HEK293 (cell line): ENCODE results near the gene CDYL2.
A peak's percentile ranks its signal among the peaks of the same experiment; 100 is the strongest.

Experiments
- GLI2 ChIP-seq: fragments of 450-650 bp; formaldehyde crosslinking; IDR thresholded peaks from 2 replicates; pipeline ENCODE4; 2017; ENCODE audit warnings: missing biosample characterization, missing genetic modification characterization, low read depth, borderline replicate concordance
- KLF10 ChIP-seq: fragments of 450-650 bp; IDR thresholded peaks from 2 replicates; pipeline ENCODE4 v1.5.1; 2018; ENCODE audit warnings: missing biosample characterization, mild to moderate bottlenecking, missing genetic modification characterization
- OVOL3 ChIP-seq: fragments of 450-650 bp; formaldehyde crosslinking; IDR thresholded peaks from 2 replicates; pipeline ENCODE4 v1.5.1; 2016; ENCODE audit warnings: missing biosample characterization, missing genetic modification characterization
- RBAK ChIP-seq: fragments of 450-650 bp; formaldehyde crosslinking; IDR thresholded peaks from 2 replicates; pipeline ENCODE4 v1.5.1; 2016; ENCODE audit warnings: missing biosample characterization, missing genetic modification characterization
- SCRT2 ChIP-seq: fragments of 450-650 bp; formaldehyde crosslinking; IDR thresholded peaks from 2 replicates; pipeline ENCODE4 v1.5.1; 2016; ENCODE audit warnings: missing biosample characterization, missing genetic modification characterization
- SP2 ChIP-seq: fragments of 450-650 bp; formaldehyde crosslinking; IDR thresholded peaks from 2 replicates; pipeline ENCODE4 v1.5.1; 2016; ENCODE audit warnings: missing biosample characterization, missing genetic modification characterization
- YY2 ChIP-seq: fragments of 450-650 bp; formaldehyde crosslinking; IDR thresholded peaks from 2 replicates; pipeline ENCODE4 v1.5.1; 2016; ENCODE audit warnings: missing biosample characterization, missing genetic modification characterization
- ZEB2 ChIP-seq: fragments of 450-650 bp; formaldehyde crosslinking; IDR thresholded peaks from 2 replicates; pipeline ENCODE4 v1.5.1; 2016; ENCODE audit warnings: missing biosample characterization, missing genetic modification characterization
- ZIC2 ChIP-seq: fragments of 450-650 bp; formaldehyde crosslinking; IDR thresholded peaks from 2 replicates; pipeline ENCODE4 v1.5.1; 2016; ENCODE audit warnings: missing biosample characterization, missing genetic modification characterization
- ZNF138 ChIP-seq: fragments of 450-650 bp; formaldehyde crosslinking; IDR thresholded peaks from 2 replicates; pipeline ENCODE4 v1.5.1; 2016; ENCODE audit warnings: missing biosample characterization, missing genetic modification characterization, borderline replicate concordance
- ZNF155 ChIP-seq: fragments of 450-650 bp; formaldehyde crosslinking; IDR thresholded peaks from 2 replicates; pipeline ENCODE4 v1.5.1; 2016; ENCODE audit warnings: missing biosample characterization, missing genetic modification characterization
- ZNF16 ChIP-seq: fragments of 450-650 bp; formaldehyde crosslinking; IDR thresholded peaks from 2 replicates; pipeline ENCODE4 v1.5.1; 2016; ENCODE audit warnings: low read depth, missing biosample characterization, missing genetic modification characterization
- ZNF214 ChIP-seq: fragments of 450-650 bp; formaldehyde crosslinking; IDR thresholded peaks from 2 replicates; pipeline ENCODE4 v1.5.1; 2017; ENCODE audit warnings: missing biosample characterization, mild to moderate bottlenecking, missing genetic modification characterization, borderline replicate concordance
- ZNF24 ChIP-seq: fragments of 450-650 bp; formaldehyde crosslinking; IDR thresholded peaks from 2 replicates; pipeline ENCODE4 v1.5.1; 2016; ENCODE audit warnings: missing biosample characterization, missing genetic modification characterization
- ZNF292 ChIP-seq: fragments of 450-650 bp; formaldehyde crosslinking; IDR thresholded peaks from 2 replicates; pipeline ENCODE4 v1.5.1; 2016; ENCODE audit warnings: low read depth, missing biosample characterization, missing genetic modification characterization, borderline replicate concordance
- ZNF311 ChIP-seq: fragments of 450-650 bp; formaldehyde crosslinking; IDR thresholded peaks from 2 replicates; pipeline ENCODE4 v1.5.1; 2017; ENCODE audit warnings: missing biosample characterization, missing genetic modification characterization, borderline replicate concordance
- ZNF324 ChIP-seq: fragments of 450-650 bp; formaldehyde crosslinking; IDR thresholded peaks from 2 replicates; pipeline ENCODE4 v1.5.1; 2016; ENCODE audit warnings: missing biosample characterization, missing genetic modification characterization
- ZNF341 ChIP-seq: fragments of 450-650 bp; formaldehyde crosslinking; IDR thresholded peaks from 2 replicates; pipeline ENCODE4; 2016; ENCODE audit warnings: low read depth, missing biosample characterization, missing genetic modification characterization
- ZNF37A ChIP-seq: fragments of 450-650 bp; IDR thresholded peaks from 2 replicates; pipeline ENCODE4 v1.5.1; 2018; ENCODE audit warnings: missing biosample characterization, missing genetic modification characterization
- ZNF404 ChIP-seq: fragments of 450-650 bp; formaldehyde crosslinking; IDR thresholded peaks from 2 replicates; pipeline ENCODE4 v1.5.1; 2017; ENCODE audit warnings: missing biosample characterization, missing genetic modification characterization
- ZNF529 ChIP-seq: fragments of 450-650 bp; formaldehyde crosslinking; IDR thresholded peaks from 2 replicates; pipeline ENCODE4 v1.5.1; 2017; ENCODE audit warnings: missing genetic modification characterization, missing biosample characterization; ENCODE audit not compliant: insufficient replicate concordance
- ZNF544 ChIP-seq: fragments of 450-650 bp; formaldehyde crosslinking; IDR thresholded peaks from 2 replicates; pipeline ENCODE4 v1.5.0; 2017; ENCODE audit warnings: missing biosample characterization, missing genetic modification characterization
- ZNF585B ChIP-seq: fragments of 450-650 bp; formaldehyde crosslinking; IDR thresholded peaks from 2 replicates; pipeline ENCODE4 v1.5.1; 2016; ENCODE audit warnings: missing biosample characterization, missing genetic modification characterization
- ZNF621 ChIP-seq: fragments of 450-650 bp; formaldehyde crosslinking; IDR thresholded peaks from 2 replicates; pipeline ENCODE4 v1.5.1; 2017; ENCODE audit warnings: missing biosample characterization, missing genetic modification characterization
- ZNF660 ChIP-seq: fragments of 450-650 bp; IDR thresholded peaks from 2 replicates; pipeline ENCODE4 v1.5.1; 2018; ENCODE audit warnings: missing biosample characterization, mild to moderate bottlenecking, missing genetic modification characterization
- ZNF747 ChIP-seq: fragments of 450-650 bp; formaldehyde crosslinking; IDR thresholded peaks from 2 replicates; pipeline ENCODE4 v1.5.1; 2016; ENCODE audit warnings: missing biosample characterization, missing genetic modification characterization
- ZNF792 ChIP-seq: fragments of 450-650 bp; formaldehyde crosslinking; IDR thresholded peaks from 2 replicates; pipeline ENCODE4 v1.5.1; 2016; ENCODE audit warnings: missing biosample characterization, missing genetic modification characterization
- ZNF843 ChIP-seq: fragments of 450-650 bp; formaldehyde crosslinking; IDR thresholded peaks from 2 replicates; pipeline ENCODE4 v1.5.1; 2016; ENCODE audit warnings: missing biosample characterization, missing genetic modification characterization
- TF ChIP-seq, protein P1 (sequence below): fragments of 450-650 bp; formaldehyde crosslinking; IDR thresholded peaks from 2 replicates; pipeline ENCODE4 v1.5.1; 2016; ENCODE audit warnings: missing biosample characterization, missing genetic modification characterization
- TF ChIP-seq, protein P2 (sequence below): fragments of 450-650 bp; formaldehyde crosslinking; conservative IDR thresholded peaks from 2 replicates; pipeline ENCODE4 v1.5.1; 2016; ENCODE audit warnings: low read depth, missing biosample characterization, missing genetic modification characterization
- TF ChIP-seq, protein P3 (sequence below): fragments of 450-650 bp; formaldehyde crosslinking; IDR thresholded peaks from 2 replicates; pipeline ENCODE4 v1.5.1; 2016; ENCODE audit warnings: missing biosample characterization, missing genetic modification characterization
- TF ChIP-seq, protein P4 (sequence below): fragments of 450-650 bp; formaldehyde crosslinking; IDR thresholded peaks from 2 replicates; pipeline ENCODE4; 2016; ENCODE audit warnings: missing biosample characterization, missing genetic modification characterization

The CDYL2 gene

DNA sequence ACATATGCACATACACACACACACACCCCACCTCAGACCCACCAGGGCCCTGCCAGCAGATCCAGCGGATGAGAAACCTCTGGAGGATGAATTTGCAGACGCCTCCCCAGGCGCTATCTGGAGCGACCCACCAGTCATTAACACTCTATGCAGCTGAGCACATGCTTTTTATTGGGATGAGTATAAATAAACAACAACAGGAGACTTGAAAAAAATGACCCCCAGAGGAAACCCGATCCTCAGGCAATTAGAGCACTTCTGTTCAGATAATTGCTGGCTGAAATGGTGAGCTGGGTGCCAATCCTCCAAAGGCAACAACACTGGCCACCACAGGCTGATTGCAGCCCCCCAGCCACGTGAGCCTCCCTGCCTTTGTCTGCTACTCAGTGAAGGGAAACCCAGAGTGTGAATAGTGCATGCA is 230.7 kb downstream of the CDYL2 start (continued):
- no peak for TF ChIP-seq ZNF324 (tag by site-specific recombination)
- no peak for TF ChIP-seq ZNF404
- TF ChIP-seq ZIC2 (tag by site-specific recombination) = peak; percentile 96
- no peak for TF ChIP-seq ZNF292 (tag by site-specific recombination)
- TF ChIP-seq ZNF585B = no peak
- no peak for TF ChIP-seq ZNF37A
- no peak for TF ChIP-seq ZNF621 (tag by site-specific recombination)
- no peak for TF ChIP-seq ZNF529 (tag by site-specific recombination)
- TF ChIP-seq, protein P1, sequence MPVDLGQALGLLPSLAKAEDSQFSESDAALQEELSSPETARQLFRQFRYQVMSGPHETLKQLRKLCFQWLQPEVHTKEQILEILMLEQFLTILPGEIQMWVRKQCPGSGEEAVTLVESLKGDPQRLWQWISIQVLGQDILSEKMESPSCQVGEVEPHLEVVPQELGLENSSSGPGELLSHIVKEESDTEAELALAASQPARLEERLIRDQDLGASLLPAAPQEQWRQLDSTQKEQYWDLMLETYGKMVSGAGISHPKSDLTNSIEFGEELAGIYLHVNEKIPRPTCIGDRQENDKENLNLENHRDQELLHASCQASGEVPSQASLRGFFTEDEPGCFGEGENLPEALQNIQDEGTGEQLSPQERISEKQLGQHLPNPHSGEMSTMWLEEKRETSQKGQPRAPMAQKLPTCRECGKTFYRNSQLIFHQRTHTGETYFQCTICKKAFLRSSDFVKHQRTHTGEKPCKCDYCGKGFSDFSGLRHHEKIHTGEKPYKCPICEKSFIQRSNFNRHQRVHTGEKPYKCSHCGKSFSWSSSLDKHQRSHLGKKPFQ (tag by site-specific recombination) = peak; percentile 84
- TF ChIP-seq ZNF341 (tag by site-specific recombination) = no peak
- TF ChIP-seq ZNF747 = no peak
- no peak for TF ChIP-seq ZNF214
- TF ChIP-seq ZNF16 (tag by site-specific recombination) = no peak
- TF ChIP-seq KLF10 (tag by site-specific recombination) = no peak
- TF ChIP-seq ZNF138 (tag by site-specific recombination) = no peak
- TF ChIP-seq, protein P2, sequence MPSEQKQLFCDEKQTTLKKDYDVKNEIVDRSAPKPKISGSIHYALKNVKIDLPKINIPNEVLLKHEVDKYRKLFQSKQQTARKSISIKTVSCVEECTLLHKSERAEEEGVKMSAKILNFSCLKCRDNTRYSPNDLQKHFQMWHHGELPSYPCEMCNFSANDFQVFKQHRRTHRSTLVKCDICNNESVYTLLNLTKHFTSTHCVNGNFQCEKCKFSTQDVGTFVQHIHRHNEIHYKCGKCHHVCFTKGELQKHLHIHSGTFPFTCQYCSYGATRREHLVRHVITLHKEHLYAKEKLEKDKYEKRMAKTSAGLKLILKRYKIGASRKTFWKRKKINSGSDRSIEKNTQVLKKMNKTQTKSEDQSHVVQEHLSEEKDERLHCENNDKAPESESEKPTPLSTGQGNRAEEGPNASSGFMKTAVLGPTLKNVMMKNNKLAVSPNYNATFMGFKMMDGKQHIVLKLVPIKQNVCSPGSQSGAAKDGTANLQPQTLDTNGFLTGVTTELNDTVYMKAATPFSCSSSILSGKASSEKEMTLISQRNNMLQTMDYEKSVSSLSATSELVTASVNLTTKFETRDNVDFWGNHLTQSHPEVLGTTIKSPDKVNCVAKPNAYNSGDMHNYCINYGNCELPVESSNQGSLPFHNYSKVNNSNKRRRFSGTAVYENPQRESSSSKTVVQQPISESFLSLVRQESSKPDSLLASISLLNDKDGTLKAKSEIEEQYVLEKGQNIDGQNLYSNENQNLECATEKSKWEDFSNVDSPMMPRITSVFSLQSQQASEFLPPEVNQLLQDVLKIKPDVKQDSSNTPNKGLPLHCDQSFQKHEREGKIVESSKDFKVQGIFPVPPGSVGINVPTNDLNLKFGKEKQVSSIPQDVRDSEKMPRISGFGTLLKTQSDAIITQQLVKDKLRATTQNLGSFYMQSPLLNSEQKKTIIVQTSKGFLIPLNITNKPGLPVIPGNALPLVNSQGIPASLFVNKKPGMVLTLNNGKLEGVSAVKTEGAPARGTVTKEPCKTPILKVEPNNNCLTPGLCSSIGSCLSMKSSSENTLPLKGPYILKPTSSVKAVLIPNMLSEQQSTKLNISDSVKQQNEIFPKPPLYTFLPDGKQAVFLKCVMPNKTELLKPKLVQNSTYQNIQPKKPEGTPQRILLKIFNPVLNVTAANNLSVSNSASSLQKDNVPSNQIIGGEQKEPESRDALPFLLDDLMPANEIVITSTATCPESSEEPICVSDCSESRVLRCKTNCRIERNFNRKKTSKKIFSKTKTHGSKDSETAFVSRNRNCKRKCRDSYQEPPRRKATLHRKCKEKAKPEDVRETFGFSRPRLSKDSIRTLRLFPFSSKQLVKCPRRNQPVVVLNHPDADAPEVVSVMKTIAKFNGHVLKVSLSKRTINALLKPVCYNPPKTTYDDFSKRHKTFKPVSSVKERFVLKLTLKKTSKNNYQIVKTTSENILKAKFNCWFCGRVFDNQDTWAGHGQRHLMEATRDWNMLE (tag by site-specific recombination) = peak; percentile 36; the same call in 1 of the 2 replicates
- TF ChIP-seq ZEB2 (tag by site-specific recombination) = peak; percentile 88
- TF ChIP-seq, protein P3, sequence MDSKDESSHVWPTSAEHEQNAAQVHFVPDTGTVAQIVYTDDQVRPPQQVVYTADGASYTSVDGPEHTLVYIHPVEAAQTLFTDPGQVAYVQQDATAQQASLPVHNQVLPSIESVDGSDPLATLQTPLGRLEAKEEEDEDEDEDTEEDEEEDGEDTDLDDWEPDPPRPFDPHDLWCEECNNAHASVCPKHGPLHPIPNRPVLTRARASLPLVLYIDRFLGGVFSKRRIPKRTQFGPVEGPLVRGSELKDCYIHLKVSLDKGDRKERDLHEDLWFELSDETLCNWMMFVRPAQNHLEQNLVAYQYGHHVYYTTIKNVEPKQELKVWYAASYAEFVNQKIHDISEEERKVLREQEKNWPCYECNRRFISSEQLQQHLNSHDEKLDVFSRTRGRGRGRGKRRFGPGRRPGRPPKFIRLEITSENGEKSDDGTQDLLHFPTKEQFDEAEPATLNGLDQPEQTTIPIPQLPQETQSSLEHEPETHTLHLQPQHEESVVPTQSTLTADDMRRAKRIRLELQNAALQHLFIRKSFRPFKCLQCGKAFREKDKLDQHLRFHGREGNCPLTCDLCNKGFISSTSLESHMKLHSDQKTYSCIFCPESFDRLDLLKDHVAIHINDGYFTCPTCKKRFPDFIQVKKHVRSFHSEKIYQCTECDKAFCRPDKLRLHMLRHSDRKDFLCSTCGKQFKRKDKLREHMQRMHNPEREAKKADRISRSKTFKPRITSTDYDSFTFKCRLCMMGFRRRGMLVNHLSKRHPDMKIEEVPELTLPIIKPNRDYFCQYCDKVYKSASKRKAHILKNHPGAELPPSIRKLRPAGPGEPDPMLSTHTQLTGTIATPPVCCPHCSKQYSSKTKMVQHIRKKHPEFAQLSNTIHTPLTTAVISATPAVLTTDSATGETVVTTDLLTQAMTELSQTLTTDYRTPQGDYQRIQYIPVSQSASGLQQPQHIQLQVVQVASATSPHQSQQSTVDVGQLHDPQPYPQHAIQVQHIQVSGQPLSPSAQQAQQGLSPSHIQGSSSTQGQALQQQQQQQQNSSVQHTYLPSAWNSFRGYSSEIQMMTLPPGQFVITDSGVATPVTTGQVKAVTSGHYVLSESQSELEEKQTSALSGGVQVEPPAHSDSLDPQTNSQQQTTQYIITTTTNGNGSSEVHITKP (tag by site-specific recombination) = peak; percentile 75
- no peak for TF ChIP-seq SCRT2
- no peak; the same call in 1 of the 2 replicates for TF ChIP-seq GLI2
- no peak for TF ChIP-seq RBAK
- no peak for TF ChIP-seq ZNF792 (tag by site-specific recombination)
- no peak for TF ChIP-seq SP2 (tag by site-specific recombination)
- no peak for TF ChIP-seq YY2 (tag by site-specific recombination)
- peak; percentile 20; the same call in 1 of the 2 replicates for TF ChIP-seq ZNF660 (tag by site-specific recombination)
- TF ChIP-seq OVOL3 (tag by site-specific recombination) = peak; percentile 80; the same call in 1 of the 2 replicates
- TF ChIP-seq ZNF311 (tag by site-specific recombination) = no peak
- TF ChIP-seq ZNF843 (tag by site-specific recombination) = peak; percentile 95
- no peak for TF ChIP-seq ZNF544 (tag by site-specific recombination)
- TF ChIP-seq ZNF24 (tag by site-specific recombination) = peak; percentile 87
- TF ChIP-seq ZNF155 (tag by site-specific recombination) = no peak
- TF ChIP-seq, protein P4, sequence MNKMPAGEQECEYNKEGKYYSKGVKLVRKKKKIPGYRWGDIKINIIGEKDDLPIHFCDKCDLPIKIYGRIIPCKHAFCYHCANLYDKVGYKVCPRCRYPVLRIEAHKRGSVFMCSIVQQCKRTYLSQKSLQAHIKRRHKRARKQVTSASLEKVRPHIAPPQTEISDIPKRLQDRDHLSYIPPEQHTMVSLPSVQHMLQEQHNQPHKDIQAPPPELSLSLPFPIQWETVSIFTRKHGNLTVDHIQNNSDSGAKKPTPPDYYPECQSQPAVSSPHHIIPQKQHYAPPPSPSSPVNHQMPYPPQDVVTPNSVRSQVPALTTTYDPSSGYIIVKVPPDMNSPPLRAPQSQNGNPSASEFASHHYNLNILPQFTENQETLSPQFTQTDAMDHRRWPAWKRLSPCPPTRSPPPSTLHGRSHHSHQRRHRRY = no peak
